NOMO-1 treated with DMSO at 0.1 percent for 48 hours (cell line): ENCODE results near the gene SLCO1A2.
A peak's percentile ranks its signal among the peaks of the same experiment; 100 is the strongest.
"Not testable (repeated sequence)": the region's sequence is repeated elsewhere in the genome, so short reads cannot be mapped to it uniquely, and the experiment has no call there.

Experiments
- DNase-seq: peaks from one replicate; lab custom pipeline; 2025; ENCODE audit not compliant: unreplicated experiment; lab: John Stamatoyannopoulos, UW

Gene SLCO1A2, protein sequence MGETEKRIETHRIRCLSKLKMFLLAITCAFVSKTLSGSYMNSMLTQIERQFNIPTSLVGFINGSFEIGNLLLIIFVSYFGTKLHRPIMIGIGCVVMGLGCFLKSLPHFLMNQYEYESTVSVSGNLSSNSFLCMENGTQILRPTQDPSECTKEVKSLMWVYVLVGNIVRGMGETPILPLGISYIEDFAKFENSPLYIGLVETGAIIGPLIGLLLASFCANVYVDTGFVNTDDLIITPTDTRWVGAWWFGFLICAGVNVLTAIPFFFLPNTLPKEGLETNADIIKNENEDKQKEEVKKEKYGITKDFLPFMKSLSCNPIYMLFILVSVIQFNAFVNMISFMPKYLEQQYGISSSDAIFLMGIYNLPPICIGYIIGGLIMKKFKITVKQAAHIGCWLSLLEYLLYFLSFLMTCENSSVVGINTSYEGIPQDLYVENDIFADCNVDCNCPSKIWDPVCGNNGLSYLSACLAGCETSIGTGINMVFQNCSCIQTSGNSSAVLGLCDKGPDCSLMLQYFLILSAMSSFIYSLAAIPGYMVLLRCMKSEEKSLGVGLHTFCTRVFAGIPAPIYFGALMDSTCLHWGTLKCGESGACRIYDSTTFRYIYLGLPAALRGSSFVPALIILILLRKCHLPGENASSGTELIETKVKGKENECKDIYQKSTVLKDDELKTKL

DNA sequence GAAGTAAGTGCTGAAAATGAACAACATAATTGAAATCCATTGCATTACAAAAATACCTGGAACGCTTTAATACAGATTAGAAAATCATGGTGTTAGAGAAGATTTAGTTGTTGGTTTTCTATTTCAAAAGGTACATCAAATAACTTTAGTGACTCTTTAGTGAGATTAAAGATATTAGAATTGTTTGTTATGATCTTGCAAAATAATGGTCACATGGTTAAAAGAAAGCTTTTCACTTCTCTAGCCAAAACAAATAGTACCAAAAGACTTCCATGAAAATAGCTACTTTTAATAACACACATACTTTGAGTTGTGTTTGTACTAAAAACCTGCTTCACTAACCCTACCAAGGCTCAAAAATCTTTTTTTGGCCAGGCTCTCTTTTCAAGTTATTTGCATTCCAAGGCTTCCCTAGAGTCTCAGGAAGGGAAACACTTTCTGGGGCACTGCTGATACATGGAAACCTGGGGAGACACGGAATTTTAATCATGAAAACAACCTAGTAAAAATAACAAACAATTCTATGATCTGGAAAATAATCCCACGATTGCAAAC lies at the start of gene SLCO1A2:
Gene SLCO1A2, minus strand, starts transcription at position 147 of the 555 bp plus-strand sequence. CDS start 270 bp downstream, outside the sequence.
- no peak for DNase-seq

DNA sequence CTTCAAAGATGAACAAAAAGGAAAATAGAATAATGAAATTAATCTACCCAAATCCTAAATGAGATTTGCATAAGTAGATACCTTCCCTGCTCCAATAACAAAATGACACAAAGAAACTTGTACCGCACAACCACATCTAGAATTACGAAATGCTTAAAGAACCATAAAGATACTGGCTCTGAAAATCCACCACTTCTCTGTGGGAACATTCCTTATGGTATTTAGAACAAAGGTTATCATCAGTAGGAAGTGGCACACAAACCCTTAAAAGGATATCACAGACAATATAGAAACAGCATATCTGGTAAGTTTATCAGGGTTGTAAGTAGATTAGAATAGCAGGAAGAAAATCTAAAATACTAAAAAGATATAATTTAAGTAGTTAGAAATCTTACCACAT lies 49.5 kb upstream of the SLCO1A2 start:
- DNase-seq, result no peak

DNA sequence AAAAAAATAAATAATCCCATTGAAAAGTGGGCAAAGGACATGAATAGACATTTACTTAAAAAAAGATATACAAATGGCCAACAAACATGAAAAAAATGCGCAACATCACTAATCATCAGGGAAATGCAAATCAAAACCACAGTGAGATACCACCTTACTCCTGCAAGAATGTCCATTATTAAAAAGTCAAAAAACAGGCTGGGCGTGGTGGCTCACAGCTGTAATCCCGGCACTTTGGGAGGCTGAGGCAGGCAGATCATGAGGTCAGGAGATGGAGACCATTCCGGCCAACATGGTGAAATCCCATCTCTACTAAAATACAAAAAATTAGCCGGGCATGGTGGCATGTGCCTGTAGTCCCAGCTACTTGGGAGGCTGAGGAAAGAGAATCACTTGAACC lies 46.6 kb upstream of the SLCO1A2 start:
- not testable (repeated sequence) for DNase-seq

DNA sequence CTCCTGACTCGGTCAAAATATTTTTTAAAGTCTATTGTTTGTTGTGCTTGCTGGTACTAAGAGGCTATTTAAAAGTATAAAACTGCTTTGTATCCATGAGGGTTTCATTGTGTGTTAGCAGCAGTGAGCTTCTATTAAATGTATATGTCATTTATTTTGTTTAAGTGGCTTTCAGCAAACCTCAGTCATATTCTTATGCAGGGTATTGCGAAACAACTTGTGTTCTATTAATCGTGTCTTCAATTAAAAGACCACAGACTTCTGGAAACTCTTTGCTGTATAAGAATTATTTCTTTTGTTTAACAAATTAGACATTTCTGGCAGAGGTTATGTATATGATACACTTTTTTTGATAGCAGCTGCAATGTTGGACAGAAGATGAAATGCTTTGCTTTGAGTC lies 44.5 kb upstream of the SLCO1A2 start:
- no peak for DNase-seq

DNA sequence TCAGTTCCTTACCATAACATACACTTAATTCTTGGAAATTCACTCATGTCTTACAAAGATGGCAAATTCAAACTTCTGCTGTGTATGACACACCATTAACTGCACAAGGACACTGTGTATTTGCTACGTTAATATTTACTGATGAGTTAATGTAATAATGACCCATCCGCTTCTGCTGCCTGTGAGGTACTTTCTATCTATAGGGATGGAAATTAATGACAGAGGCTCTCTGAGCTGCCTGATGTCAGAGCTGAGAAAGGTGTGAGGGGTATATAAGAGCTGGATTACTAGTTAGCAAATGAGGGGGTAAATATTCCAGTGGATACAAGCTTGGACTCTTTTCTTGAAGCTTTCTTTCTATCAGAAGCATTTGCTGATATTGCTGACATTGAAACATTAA lies 37.9 kb upstream of the SLCO1A2 start, which contains the start of gene IAPP:
Gene IAPP, plus strand, starts transcription at position 301 of the 400 bp plus-strand sequence. CDS start 450 bp downstream, outside the sequence.
- DNase-seq, result no peak

DNA sequence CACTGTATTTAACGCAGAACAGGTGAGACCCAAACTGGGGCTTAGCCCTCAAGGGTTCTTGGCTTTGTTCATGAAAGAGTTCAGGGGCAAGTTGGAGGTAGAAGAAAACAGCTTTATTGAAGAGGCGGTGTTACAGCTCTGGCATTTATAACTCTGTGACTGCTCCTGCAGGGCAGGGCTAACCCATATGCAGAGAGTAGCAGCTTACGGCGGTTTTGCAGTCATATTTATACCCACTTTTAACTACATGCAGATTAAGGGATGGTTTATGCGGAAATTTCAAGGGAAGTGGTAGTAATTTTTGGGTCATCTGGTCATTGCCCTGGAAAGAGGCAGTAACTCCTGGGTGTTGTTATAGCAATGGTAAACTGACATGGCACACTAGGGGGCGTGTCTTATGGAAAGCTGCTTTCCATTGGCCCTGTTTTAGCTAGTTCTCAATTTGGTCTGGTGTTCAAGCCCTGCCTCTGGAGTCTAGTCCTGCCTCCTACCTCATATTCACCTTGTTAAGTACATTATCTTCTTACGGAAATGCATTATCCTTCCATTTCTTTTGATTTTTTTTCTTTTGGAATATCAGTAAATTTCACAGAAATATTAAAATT lies 36.2 kb upstream of the SLCO1A2 start:
- DNase-seq, result no peak

DNA sequence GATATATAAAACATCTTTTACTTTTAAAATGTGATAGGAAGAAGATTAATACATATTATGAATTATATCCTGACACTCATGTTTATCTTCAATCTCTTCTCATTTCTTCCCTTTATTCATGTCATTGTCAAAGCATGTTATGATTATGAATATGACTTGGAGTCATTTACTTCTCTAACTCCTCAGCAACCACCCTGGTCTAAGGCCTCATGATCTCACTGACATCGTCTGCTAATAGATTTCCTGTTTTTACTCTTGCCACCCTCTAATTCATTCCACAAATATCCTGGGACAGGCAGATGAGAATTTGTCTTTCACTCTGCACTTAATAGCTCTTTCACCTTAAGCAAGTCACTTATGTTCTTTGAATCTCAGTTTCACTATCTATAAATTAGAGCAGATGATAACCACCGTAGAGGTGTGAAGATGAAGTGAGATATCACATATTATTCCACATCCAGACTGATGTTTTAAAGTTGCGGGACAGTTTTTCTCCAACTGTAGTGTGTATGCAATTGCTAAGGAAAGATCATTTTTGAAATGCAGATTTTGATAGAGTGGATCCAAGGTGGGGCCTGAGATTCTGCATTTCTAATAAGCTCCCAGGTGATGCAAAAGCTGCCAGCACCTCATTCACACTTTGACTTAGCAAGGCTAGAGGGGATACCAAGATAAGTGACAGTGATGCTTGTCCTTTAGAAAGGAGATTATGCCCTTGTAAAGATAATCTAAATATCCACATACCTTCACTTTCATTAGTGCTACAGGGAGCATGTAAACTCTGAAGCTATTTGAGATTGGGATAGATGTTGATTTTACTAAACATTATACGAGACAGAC lies 34.6 kb upstream of the SLCO1A2 start:
- no peak for DNase-seq

DNA sequence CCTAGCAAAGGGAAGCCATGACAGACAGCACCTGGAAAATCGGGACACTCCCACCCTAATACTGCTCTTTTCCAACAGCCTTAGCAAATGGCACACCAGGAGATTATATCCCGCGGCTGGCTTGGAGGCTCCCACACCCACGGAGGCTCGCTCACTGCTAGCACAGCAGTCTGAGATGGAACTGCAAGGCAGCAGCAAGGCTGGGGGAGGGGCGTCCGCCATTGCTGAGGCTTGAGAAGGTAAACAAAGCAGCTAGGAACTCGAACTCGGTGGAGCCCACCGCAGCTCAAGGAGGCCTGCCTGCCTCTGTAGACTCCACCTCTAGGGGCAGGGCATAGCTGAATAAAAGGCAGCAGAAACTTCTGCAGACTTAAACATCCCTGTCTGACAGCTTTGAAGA lies 25.9 kb upstream of the SLCO1A2 start:
- DNase-seq, result not testable (repeated sequence)

DNA sequence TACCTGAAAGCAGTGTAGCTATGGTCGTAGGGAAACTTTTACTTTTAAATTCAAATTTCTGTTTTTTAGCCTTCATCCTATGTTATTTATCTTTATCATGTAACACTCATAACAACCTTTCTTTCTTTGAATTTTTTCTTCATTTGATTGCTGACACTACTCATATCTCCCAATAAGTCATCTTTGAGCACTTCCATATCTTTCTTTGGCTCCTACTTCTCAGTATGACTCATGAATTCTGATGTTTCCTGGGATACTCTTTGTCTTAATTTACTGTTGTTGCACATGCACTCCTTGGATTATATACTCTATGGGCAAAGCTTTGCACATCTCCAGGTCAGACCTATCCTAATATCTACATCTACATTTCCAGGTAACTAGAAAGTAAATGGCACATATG lies 19.9 kb upstream of the SLCO1A2 start:
- DNase-seq, result no peak

DNA sequence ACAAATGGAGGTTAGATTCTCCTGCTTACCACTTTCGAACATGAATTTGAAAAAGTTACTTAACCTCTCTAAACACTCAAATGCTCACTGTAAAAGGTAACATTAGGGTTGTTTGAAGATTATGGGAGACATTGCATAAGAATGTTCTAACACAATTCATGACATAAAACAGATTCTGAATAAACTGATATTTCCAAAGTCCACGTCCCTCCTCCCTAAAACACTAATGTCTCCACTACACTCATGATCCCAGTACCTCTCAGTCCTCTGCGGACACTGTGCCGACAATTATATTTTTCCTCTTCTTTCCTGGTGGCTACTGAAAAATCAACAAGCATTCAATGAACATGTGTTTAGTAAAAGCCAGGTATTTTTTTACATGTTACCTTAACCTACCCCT lies 19.2 kb upstream of the SLCO1A2 start:
- DNase-seq, result no peak

DNA sequence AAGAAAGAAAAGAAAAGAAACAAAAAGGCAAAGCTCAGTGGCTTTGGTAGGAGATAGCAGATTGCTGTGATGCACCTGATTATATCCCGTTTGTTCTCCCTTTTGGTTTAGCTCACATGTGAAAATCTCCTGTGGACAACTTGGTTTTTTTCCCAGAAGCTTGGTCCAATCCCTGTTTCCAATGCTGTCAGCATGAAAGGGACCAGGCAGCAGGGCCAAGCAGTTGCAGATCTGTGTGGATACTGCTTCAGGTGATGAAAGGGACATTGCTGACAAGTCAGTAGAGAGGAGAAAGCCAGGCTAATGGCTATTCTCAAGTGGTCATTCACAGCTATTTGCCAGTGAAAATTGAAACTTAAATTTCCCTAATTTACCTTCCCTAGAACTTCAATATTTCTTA lies 18.8 kb upstream of the SLCO1A2 start:
- DNase-seq, result no peak

DNA sequence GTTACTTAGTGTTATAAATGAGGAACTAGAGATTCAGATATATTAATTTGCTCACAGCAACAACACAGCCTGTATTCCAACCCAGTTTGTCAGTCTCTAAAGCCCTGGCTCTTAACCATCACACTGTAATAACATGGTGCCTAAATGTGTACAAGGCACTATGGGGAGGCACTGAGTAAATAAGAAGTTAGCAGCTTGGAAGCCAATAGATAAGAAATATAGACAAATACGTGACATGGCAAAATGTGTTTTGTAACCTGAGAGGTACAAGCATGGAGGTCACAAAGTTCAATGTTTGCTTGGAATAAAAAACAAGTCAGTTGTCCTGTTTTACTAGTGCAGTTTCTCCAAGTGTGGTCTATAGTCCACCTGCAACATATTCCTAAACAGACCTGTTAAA lies 16.3 kb upstream of the SLCO1A2 start:
- peak; percentile 2 for DNase-seq

DNA sequence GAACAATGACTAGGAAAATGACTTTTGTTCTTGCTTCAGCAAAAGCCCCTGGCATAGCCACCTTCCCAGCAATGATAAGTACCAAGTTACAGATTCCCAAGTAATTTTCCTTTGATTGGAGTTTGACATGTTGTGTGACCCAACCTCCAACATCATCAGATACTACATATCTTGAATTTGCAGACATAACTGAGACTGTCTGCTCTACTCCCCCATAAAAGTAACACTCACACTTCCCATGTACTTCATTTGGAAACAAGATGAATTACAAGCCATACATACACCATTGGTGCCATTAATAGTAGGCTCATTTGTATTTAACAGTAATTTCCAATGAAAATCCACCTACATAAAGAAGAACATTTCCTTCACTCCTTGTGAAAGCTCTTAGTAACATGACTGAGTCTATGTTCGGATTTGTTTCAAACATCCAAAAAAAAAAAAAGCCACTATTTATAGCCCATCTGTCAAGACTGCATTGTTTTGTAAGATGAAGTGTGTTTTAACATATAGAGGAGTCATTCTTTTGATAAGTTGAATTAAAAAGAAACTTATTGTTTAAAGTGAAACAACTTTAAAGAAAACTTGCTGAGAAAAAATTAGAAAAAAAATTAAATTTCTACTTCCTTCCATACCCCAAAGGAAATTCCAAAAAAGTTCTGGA lies 12.0 kb upstream of the SLCO1A2 start:
- no peak for DNase-seq

DNA sequence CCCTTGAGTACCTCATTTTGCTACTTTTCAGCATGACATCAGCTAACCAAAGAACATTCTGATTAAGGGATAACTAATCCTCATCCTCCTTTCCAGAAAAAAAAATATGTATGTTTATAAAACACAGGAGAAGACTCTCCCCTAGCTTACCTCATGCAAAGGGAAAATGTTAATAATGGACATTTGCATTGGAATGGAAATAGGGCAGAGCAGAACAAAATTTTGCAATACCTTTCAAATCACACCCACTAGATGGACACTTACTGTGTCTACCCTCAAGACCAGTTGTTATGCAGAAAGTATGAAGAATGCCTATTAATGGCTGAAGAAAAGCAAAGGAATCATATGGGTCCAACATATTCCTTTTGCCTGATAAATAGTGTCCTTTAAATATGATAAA lies 8.9 kb upstream of the SLCO1A2 start:
- DNase-seq, result no peak

DNA sequence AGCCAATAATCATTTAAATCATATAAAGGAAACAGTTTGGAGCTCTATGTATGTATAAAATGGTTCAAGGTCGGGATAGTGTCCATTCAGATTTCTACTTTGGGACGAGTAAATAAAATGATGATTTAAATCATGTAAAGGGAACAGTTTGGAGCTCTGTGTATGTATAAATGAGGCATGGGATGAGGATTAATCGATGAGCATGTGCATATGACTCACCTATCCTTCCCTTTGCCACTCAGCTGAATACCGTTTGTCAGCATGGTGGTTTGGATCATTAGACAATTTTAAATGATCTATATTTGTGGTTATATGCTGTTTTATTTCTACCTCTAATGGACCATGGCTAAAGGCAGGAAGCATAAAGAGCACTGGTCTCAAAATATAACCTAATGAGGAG lies 7.1 kb upstream of the SLCO1A2 start:
- DNase-seq, result no peak

DNA sequence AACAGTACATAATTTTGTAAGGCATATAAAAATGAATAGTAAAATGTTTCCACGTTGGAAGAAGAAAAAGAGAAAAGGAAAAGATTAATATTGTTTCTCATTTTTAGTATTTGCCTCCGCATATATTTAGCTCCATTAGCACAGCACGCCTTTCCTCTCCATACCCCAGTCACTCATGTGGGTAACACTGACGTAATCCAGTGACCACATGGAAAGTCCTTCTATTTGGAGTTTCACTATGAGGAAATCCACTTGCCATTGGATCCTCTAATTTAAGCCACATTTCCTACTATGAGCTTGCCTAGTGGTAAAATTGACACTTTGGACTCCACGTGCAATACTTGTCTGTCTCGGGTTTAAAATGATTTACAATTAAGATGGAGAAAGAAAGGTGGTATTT lies 5.7 kb upstream of the SLCO1A2 start:
- no peak for DNase-seq

DNA sequence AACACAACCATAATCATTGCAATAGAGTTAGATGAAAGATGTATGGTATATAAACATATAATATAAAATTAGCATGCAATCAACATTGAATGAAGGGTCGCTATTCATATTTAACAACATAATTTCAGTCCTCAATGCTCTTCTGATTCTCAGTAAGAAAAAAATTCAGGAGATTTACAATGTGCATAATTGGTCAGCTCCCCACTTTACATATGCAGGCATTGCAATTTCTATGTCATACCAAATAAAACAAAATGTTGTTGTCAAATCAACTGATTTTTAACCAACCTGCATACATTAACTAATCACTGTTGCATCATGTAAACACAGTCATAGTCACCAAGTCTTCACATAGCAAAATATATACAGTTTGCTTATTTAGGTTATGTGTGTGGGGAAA lies 5.2 kb upstream of the SLCO1A2 start:
- no peak for DNase-seq

DNA sequence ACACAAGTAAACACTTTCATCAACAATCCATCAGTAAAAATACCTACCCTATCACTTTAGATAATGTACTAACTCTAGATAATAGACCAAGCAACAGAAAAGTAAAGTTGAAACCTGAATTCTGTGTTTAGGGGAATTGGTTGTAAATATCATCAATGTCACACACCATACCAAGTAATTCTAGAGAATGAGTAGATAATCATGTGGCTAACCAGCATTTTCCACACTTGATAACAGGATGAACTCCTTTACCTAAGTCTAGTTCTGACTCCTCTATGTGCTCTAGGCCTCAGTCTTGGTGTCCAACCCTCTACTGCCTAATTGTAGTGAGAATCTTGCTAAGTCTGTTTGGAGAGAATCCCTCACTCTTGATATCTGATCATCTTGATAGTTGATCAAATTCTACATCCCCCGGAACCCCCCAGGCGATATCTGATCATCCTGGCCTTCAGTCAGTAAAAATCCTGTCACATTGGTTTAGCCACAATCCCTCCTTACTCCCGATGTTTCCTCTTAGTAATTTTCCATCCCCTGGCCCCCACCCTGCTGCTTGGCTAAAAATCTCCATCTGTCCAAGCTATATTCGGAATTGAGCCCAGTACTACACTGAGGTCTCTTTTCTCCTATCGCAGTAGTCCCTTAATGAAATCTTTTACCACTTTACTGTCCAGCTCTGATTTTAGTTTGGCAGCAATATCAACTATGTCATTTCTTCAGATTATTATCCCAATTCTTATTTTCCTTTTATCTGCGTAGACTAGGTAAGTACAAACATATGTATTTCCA lies 3.4 kb upstream of the SLCO1A2 start:
- DNase-seq, result no peak

DNA sequence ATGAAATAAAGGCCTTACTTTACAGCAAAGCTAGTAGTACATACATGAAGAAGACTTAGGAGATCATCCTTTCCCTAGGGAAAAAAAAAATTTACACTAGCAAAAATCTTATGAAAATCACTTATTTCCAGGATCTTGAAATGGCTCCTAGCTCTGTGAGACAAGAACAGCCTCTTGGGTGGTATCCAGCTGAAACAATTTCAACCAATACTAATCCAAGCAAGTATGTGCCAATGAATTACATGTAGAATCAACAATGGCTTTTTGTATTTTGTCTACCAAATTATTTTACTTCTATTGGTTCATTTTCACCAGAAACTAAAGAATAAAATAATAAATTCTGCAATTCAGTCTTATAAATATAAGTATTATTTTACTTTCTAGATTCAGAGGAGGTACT lies 2.7 kb upstream of the SLCO1A2 start:
- no peak for DNase-seq

DNA sequence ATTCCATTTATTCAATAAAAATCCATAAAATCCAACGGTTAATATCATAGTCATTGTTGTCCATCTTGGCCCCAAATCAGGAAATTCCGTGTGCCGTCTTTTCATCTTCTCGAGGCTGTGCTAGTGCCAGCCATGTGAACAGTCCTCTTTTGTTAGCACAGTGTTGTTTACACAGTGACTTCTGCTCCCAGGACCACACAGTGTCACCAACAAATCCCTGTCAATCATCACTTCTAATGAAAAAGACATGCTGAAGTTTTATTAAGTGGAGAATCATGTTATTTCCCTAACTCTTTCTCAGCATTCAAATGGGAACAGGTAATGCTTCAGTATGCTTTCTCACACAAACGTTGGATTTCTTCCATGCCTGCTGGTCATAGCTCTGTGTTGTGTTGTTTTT lies 1.9 kb upstream of the SLCO1A2 start:
- no peak for DNase-seq
